Endometrial microvascular endothelial cells (primary cell): ENCODE results near the gene KIAA0319L. TPM values are rescaled to one million over a fixed set of nuclear protein-coding genes. Genes with fewer than 3 reads are reported as not detected.
"Not testable (repeated sequence)": the region's sequence is repeated elsewhere in the genome, so short reads cannot be mapped to it uniquely, and the experiment has no call there.

ENCODE experiments used
- in situ Hi-C: cut with HindIII; loops from 2 replicates; pipeline ENCODE4 v1.10.0; 2017; ENCODE audit warnings: low sequenced_read_pairs, low pct_unique_long_range_greater_than_20kb; ENCODE audit errors: inconsistent ontology term
- total RNA-seq: library from RNA; depleted of rRNA; stranded (reverse); fragments of >200 nt; gene quantifications from one replicate; pipeline ENCODE4 v1.2.3, GENCODE V29; 2015; ENCODE audit errors: inconsistent ontology term

KIAA0319L gene
- total RNA-seq, 1 donor from 2014 or later = 40.9 TPM

- in situ Hi-C loops = no loop called here
Measured at GRCh38 chr1:35466120-35466519, 91.1 kb downstream of the KIAA0319L start.

- in situ Hi-C loops = not testable (repeated sequence)
Measured at GRCh38 chr1:35463749-35464148, 93.5 kb downstream of the KIAA0319L start.

GRCh38 chr1:35463232-35463631 lies 94.0 kb downstream of the KIAA0319L start:
- in situ Hi-C loops = no loop called here

GRCh38 chr1:35461966-35462651 lies 95.1 kb downstream of the KIAA0319L start:
- in situ Hi-C loops = no loop called here

- in situ Hi-C loops = no loop called here
Measured at GRCh38 chr1:35460796-35461195, 96.4 kb downstream of the KIAA0319L start.

- in situ Hi-C loops = loop anchor here (5.0 kb wide), 1 partner anchor 113 kb away; no protein-coding TSS in a partner anchor
Measured at GRCh38 chr1:35454616-35455015, 102.6 kb downstream of the KIAA0319L start.

- in situ Hi-C loops = no loop called here
Measured at GRCh38 chr1:35454176-35454575, 103.0 kb downstream of the KIAA0319L start.

GRCh38 chr1:35453031-35453430 lies 104.2 kb downstream of the KIAA0319L start:
- in situ Hi-C loops = no loop called here

GRCh38 chr1:35452106-35452774 lies 105.0 kb downstream of the KIAA0319L start:
- in situ Hi-C loops = no loop called here

- in situ Hi-C loops = no loop called here
Measured at GRCh38 chr1:35451125-35451528, 106.1 kb downstream of the KIAA0319L start.

- in situ Hi-C loops = loop anchor here (10.0 kb wide), 1 partner anchor 585 kb away; no protein-coding TSS in a partner anchor
Measured at GRCh38 chr1:35449334-35450008, 107.7 kb downstream of the KIAA0319L start.

GRCh38 chr1:35448344-35448801 lies 108.8 kb downstream of the KIAA0319L start:
- in situ Hi-C loops = loop anchor here (10.0 kb wide), 1 partner anchor 584 kb away; no protein-coding TSS in a partner anchor

GRCh38 chr1:35447278-35447677 lies 109.9 kb downstream of the KIAA0319L start:
- in situ Hi-C loops = loop anchor here (10.0 kb wide), 1 partner anchor 582 kb away; no protein-coding TSS in a partner anchor

GRCh38 chr1:35444519-35444774 lies 112.8 kb downstream of the KIAA0319L start:
- in situ Hi-C loops = loop anchor here (10.0 kb wide), 1 partner anchor 580 kb away; no protein-coding TSS in a partner anchor

GRCh38 chr1:35443768-35444518 lies 113.3 kb downstream of the KIAA0319L start:
- in situ Hi-C loops = loop anchor here (10.0 kb wide), 1 partner anchor 579 kb away; no protein-coding TSS in a partner anchor

GRCh38 chr1:35442734-35443133 lies 114.5 kb downstream of the KIAA0319L start:
- in situ Hi-C loops = loop anchor here (10.0 kb wide), 1 partner anchor 578 kb away; no protein-coding TSS in a partner anchor

- in situ Hi-C loops = loop anchor here (10.0 kb wide), 1 partner anchor 577 kb away; no protein-coding TSS in a partner anchor
Measured at GRCh38 chr1:35441926-35442579, 115.2 kb downstream of the KIAA0319L start.

- in situ Hi-C loops = loop anchor here (10.0 kb wide), 1 partner anchor 575 kb away; no protein-coding TSS in a partner anchor
Measured at GRCh38 chr1:35439626-35440025, 117.6 kb downstream of the KIAA0319L start.
